Measurements from ENCODE around the gene KCNIP2. TPM values are rescaled to one million over a fixed set of nuclear protein-coding genes. Genes with fewer than 3 reads are reported as not detected.

The KCNIP2 gene
- total and polyA plus RNA-seq, 9 donors: 1.8 to 8.9 (median 5.9) TPM

- no peak for DNase-seq
- H3K9me3 ChIP-seq: no peaks in the 10 kb centered on the region
- peaks cover 8% of the 10 kb centered on the region for H3K4me1 ChIP-seq (ENCODE audit: insufficient read depth)
- TF ChIP-seq POLR2A (IDR thresholded peaks at IDR 0.05) (no peak), CTCF (IDR thresholded peaks at IDR 0.05) (no peak), EP300 (IDR thresholded peaks at IDR 0.05) (no peak)
- peak overlapping the region; percentile 82 for H3K4me3 ChIP-seq
- no peaks in the 10 kb centered on the region for H3K36me3 ChIP-seq
- intact Hi-C loops (cut with DNase I): no loop called here
- no peaks in the 10 kb centered on the region for H3K27me3 ChIP-seq
- H3K27ac ChIP-seq: no peak overlapping the region
- 1 to 2% (median 2%) methylated on average over 5 of the region's 5 CpGs for WGBS, 3 donors
Measured at GRCh38 chr10:101816376-101816775, 27.2 kb downstream of the KCNIP2 start.

GRCh38 chr10:101814466-101815071 lies 29.0 kb downstream of the KCNIP2 start:
- Histone ChIP-seq H3K4me1 (ENCODE audit: insufficient read depth) (peaks cover 8% of the 10 kb centered on the region), H3K4me3 (peak overlapping the region; percentile 82), H3K36me3 (no peaks in the 10 kb centered on the region), H3K27me3 (no peaks in the 10 kb centered on the region), H3K27ac (no peak overlapping the region), H3K9me3 (no peaks in the 10 kb centered on the region)
- no peak for TF ChIP-seq CTCF (IDR thresholded peaks at IDR 0.05)
- no peak for DNase-seq
- 61 to 66% (median 64%) methylated on average over 8 of the region's 8 CpGs for WGBS, 3 donors
- intact Hi-C loops (cut with DNase I): no loop called here

GRCh38 chr10:101812606-101813005 lies 31.0 kb downstream of the KCNIP2 start:
- Histone ChIP-seq H3K27ac (no peak overlapping the region), H3K4me3 (no peak overlapping the region), H3K9me3 (no peaks in the 10 kb centered on the region), H3K36me3 (no peaks in the 10 kb centered on the region), H3K27me3 (no peaks in the 10 kb centered on the region), H3K4me1 (ENCODE audit: insufficient read depth) (peaks cover 6% of the 10 kb centered on the region)
- intact Hi-C loops (cut with DNase I): no loop called here
- no peak for DNase-seq
- WGBS, 3 donors: 62 to 71% (median 70%) methylated on average over 4 of the region's 4 CpGs
- TF ChIP-seq CTCF (IDR thresholded peaks at IDR 0.05): no peak
- no peak for TF ChIP-seq POLR2A (IDR thresholded peaks at IDR 0.05)
- no peak for TF ChIP-seq EP300 (IDR thresholded peaks at IDR 0.05)

- no peak for TF ChIP-seq EP300 (IDR thresholded peaks at IDR 0.05)
- no peak for TF ChIP-seq CTCF (IDR thresholded peaks at IDR 0.05)
- no peak for TF ChIP-seq POLR2A (IDR thresholded peaks at IDR 0.05)
- Histone ChIP-seq H3K27ac (no peak overlapping the region), H3K36me3 (no peaks in the 10 kb centered on the region), H3K9me3 (no peaks in the 10 kb centered on the region), H3K4me3 (no peak overlapping the region), H3K27me3 (no peaks in the 10 kb centered on the region), H3K4me1 (ENCODE audit: insufficient read depth) (no peaks in the 10 kb centered on the region)
- intact Hi-C loops (cut with DNase I): no loop called here
- 71 to 75% (median 73%) methylated on average over 1 of the region's 1 CpG for WGBS, 3 donors
- DNase-seq: no peak
Measured at GRCh38 chr10:101807158-101807557, 36.4 kb downstream of the KCNIP2 start.

Data from ovary (tissue), 9 donors.